Pancreas (tissue), 10 donors: ENCODE data around the gene PIAS2. TPM values are rescaled to one million over a fixed set of nuclear protein-coding genes. Genes with fewer than 3 reads are reported as not detected.

ENCODE experiments used
- ATAC-seq, 4 donors: fragments of 200-7000 bp; cut with Tn5 transposase; one replicate each; pipeline versions ENCODE4 v1.8.0 to v1.9.1; 2020; ENCODE audit warnings: mild to moderate bottlenecking in 4 of 4, moderate library complexity in 4 of 4
- DNase-seq, 6 donors: peaks; one replicate each; pipeline ENCODE4 v3.0.0-alpha.2; 2020
- FAIRE-seq: peaks from 2 replicates; lab custom pipeline; 2012; peaks lifted over from hg19 to GRCh38; lab: Jason Lieb, UNC
- H3K27ac ChIP-seq, 4 donors: fragments of 200-600 bp; sonication (generic); 1 replicate in 3 of 4; 2 replicates in 1 of 4; pipeline versions ENCODE4 v1.5.0 to v1.8.0; 2020
- H3K27me3 ChIP-seq, 4 donors: fragments of 200-600 bp; one replicate each; pipeline ENCODE4 v1.8.0; 2021
- H3K36me3 ChIP-seq, 3 donors: fragments of 200-600 bp; sonication (generic) in 1 of 3; one replicate each; pipeline versions ENCODE4 v1.5.0 to v1.8.0; 2020 to 2021
- H3K4me1 ChIP-seq, 3 donors: fragments of 200-600 bp; one replicate each; pipeline ENCODE4 v1.8.0; 2021
- H3K4me3 ChIP-seq, 4 donors: fragments of 200-600 bp; sonication (generic) in 2 of 4; one replicate each; pipeline versions ENCODE4 v1.5.0 to v1.8.0; 2020 to 2021
- H3K9me3 ChIP-seq, 4 donors: fragments of 200-600 bp; one replicate each; pipeline ENCODE4 v1.8.0; 2021
- WGBS, 2 donors: extraction: QIAGEN DNeasy Blood & Tissue Kit; methylation state at CpG; one replicate each; pipeline ENCODE4 v1.1.7; 2013; 5-methylcytosine and 5-hydroxymethylcytosine counted together
- intact Hi-C, 3 donors: fragments of 100-400 bp; cut with DNase I; formaldehyde crosslinking; loops; one replicate each; pipeline versions ENCODE4 v1.11.1 to v1.14.2; 2022
- polyA plus RNA-seq, 2 donors: library from polyadenylated mRNA; stranded (reverse); fragments of 200-250 nt; gene quantifications; one replicate each; pipeline ENCODE4 v1.2.3, GENCODE V29; 2013
- total RNA-seq, 6 donors: library from RNA; stranded (reverse); fragmentation: NEBNext Ultra II Directional in 4 of 6; extraction: Animal tissue kit (Norgen Biotek cat#: 25700) in 4 of 6; gene quantifications; one replicate each; pipeline versions ENCODE4 v1.2.1 to v1.2.4, GENCODE V29; 2021 to 2023
- TF ChIP-seq, protein P1 (sequence below), 4 donors: fragments of 200-600 bp; sonication (generic) in 3 of 4; IDR thresholded peaks; one replicate each; pipeline versions ENCODE4 v1.5.0 to v1.8.0; 2021; ENCODE audit warnings: antibody characterized with exemption in 4 of 4
- donor health status: healthy with polysubstance abuse.
- donor health status: DM: no; HTN: no; CAD: no; lungs with moderate emphysema.
- donor health status: DM: no; HTN: no; CAD: no.
- donor health status: control.
- donor health status: control.
- donor health status: Bipolar disorder and iron deficiency.
- donor health status: DM: yes; HTN: yes; CAD: no.
- donor health status: DM: no; HTN: no; CAD: no.
- donor health status: DM: no; HTN: no; CAD: no.
- donor health status: DM: yes; HTN: yes; CAD: no.

Gene PIAS2
- total and polyA plus RNA-seq, 8 donors: 2.8 to 17.6 (median 11.4) TPM

DNA sequence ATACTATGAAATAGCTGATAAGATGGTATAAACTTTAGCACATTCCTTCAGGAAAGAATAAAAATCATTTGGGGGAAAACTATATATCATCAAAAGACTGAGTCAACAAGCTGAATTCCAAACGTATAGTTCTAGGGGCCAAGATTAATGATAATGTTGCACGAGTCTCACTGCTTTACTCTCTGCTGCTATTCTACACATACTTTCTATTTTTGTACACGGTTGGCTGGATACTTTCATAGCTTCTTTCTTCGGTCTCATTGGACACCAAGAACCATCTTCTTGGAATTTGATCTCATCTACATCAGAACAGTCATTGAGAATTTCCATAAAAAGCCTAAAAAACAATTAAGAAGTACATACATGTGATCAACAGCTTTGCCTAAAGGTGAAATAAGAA lies 87.8 kb downstream of the PIAS2 start:
- no peak overlapping the region for H3K4me3 ChIP-seq
- peaks cover 0 to 4% (median 0%) of the 10 kb centered on the region in 3 donors for H3K36me3 ChIP-seq
- TF ChIP-seq, protein P1, sequence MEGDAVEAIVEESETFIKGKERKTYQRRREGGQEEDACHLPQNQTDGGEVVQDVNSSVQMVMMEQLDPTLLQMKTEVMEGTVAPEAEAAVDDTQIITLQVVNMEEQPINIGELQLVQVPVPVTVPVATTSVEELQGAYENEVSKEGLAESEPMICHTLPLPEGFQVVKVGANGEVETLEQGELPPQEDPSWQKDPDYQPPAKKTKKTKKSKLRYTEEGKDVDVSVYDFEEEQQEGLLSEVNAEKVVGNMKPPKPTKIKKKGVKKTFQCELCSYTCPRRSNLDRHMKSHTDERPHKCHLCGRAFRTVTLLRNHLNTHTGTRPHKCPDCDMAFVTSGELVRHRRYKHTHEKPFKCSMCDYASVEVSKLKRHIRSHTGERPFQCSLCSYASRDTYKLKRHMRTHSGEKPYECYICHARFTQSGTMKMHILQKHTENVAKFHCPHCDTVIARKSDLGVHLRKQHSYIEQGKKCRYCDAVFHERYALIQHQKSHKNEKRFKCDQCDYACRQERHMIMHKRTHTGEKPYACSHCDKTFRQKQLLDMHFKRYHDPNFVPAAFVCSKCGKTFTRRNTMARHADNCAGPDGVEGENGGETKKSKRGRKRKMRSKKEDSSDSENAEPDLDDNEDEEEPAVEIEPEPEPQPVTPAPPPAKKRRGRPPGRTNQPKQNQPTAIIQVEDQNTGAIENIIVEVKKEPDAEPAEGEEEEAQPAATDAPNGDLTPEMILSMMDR (IDR thresholded peaks at IDR 0.05): no peak
- FAIRE-seq (no peak), DNase-seq (no peak), ATAC-seq (no peak)
- H3K27me3 ChIP-seq: no peaks in the 10 kb centered on the region
- intact Hi-C loops: no loop called here
- no peak overlapping the region for H3K27ac ChIP-seq
- 86 to 87% methylated on average over 4 of the region's 4 CpGs for WGBS, 2 donors
- H3K4me1 ChIP-seq: no peaks in the 10 kb centered on the region
- H3K9me3 ChIP-seq: no peaks in the 10 kb centered on the region

DNA sequence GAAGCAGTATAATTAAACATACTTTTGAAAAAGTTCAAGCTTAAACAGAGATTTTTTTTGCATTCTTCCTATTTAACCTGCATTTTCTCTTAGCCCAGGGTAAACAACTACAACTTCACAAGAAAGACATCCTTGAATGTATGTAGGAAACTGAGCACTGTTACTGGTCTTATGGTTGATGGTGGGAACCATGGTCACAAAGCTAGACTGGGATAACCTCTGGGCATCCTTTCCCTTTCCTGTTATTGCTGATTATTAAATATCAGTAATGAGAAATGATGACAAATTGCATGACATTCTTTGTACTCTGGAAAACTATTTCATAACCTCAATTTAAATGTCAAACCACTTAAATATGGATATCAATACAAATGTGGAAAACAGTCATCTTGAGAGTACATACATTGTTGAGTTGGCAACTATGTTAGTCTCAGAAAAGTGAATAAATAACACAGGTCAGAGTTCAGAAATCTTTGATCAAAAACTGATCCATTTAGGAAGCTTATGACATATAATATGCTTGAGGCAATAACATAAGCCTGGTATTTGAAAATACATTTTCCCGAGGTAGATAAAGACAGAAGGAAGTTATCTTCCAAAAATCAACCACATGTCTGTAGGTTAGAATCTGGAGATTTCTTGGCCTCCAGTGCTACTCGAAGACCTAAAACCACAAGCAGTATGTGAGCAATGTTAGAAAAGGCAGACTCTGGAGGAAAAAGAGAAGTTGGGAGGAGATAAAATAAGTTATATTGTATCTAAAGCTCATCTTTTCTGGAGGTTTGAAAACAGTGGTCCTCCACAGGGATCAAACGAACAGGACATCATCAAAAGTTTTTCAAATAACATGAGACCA lies 95.2 kb downstream of the PIAS2 start:
- Histone ChIP-seq H3K4me3 (no peak overlapping the region), H3K27me3 (no peaks in the 10 kb centered on the region), H3K27ac (no peak overlapping the region), H3K36me3 (no peaks in the 10 kb centered on the region), H3K9me3 (no peaks in the 10 kb centered on the region), H3K4me1 (no peaks in the 10 kb centered on the region)
- FAIRE-seq (no peak), DNase-seq (no peak), ATAC-seq (no peak)
- intact Hi-C loops: no loop called here
- TF ChIP-seq, protein P1 (IDR thresholded peaks at IDR 0.05): no peak
- 85 to 86% methylated on average over 3 of the region's 3 CpGs for WGBS, 2 donors

DNA sequence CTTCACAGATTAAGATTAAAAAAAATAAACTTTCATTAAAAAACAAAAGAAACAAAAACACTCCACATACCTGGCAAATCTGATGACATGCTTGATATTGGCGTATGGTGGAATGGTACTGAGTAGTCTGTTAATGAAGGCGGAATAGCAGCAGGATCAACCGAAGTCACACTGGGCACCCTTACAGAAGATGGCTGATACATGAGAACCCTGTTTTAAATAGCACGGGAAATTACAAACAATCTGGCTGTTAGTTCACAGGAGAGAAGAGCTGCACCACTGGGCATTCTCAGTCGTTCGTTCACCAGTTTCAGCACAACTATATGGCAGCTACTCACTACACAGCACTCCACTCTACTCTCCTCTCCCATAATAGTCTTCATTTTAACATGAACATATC lies 96.4 kb downstream of the PIAS2 start:
- WGBS, 2 donors: 96 to 97% methylated on average over 6 of the region's 6 CpGs
- DNase-seq (no peak), ATAC-seq (no peak), FAIRE-seq (no peak)
- Histone ChIP-seq H3K4me1 (no peaks in the 10 kb centered on the region), H3K36me3 (no peaks in the 10 kb centered on the region), H3K27me3 (no peaks in the 10 kb centered on the region), H3K4me3 (no peak overlapping the region), H3K9me3 (no peaks in the 10 kb centered on the region), H3K27ac (no peak overlapping the region)
- TF ChIP-seq, protein P1 (IDR thresholded peaks at IDR 0.05): no peak
- intact Hi-C loops: no loop called here

GRCh38 chr18:46815661-46816060 lies 101.6 kb downstream of the PIAS2 start:
- no peak for DNase-seq
- no peak for FAIRE-seq
- Histone ChIP-seq H3K27me3 (no peaks in the 10 kb centered on the region), H3K27ac (no peak overlapping the region), H3K36me3 (no peaks in the 10 kb centered on the region), H3K4me1 (no peaks in the 10 kb centered on the region), H3K4me3 (no peak overlapping the region), H3K9me3 (no peaks in the 10 kb centered on the region)
- TF ChIP-seq, protein P1 (IDR thresholded peaks at IDR 0.05): no peak
- intact Hi-C loops: no loop called here
- 91 to 92% methylated on average over 6 of the region's 6 CpGs for WGBS, 2 donors
- ATAC-seq: no peak

DNA sequence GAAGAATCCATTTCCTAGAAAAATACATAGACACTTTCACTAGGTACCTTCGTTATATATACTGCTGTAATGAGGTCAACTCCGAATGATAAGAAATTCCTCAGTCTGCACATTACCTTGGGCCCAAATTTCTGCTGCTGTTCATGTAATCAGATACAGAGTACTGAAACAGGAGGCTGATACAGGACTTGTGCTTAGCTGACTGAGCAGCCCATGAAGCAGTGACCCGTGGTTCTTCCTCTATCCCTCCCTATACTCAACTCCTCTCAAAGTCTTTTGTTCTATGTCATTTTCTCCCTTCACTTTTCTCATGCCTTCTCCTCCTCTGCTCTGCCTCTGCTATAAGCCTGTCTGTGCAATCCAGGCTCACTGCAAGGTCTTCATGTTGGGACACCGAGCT lies 102.9 kb downstream of the PIAS2 start:
- no peak for DNase-seq
- FAIRE-seq: no peak
- intact Hi-C loops: no loop called here

More for the DNA sequence above, 102.9 kb downstream of the PIAS2 start:
- WGBS, 2 donors: 91 to 95% methylated on average over 4 of the region's 4 CpGs
- no peak for ATAC-seq
- TF ChIP-seq, protein P1 (IDR thresholded peaks at IDR 0.05): no peak
- H3K4me3 ChIP-seq: no peak overlapping the region
- H3K9me3 ChIP-seq: no peaks in the 10 kb centered on the region
- no peaks in the 10 kb centered on the region for H3K4me1 ChIP-seq
- H3K27me3 ChIP-seq: no peaks in the 10 kb centered on the region
- no peak overlapping the region for H3K27ac ChIP-seq
- no peaks in the 10 kb centered on the region for H3K36me3 ChIP-seq
